ENCODE measurements around the gene RBM15B. TPM values are rescaled to one million over a fixed set of nuclear protein-coding genes. Genes with fewer than 3 reads are reported as not detected.

RBM15B gene
- total and polyA plus RNA-seq, 12 donors, result 3.6 to 17.1 (median 13.4) TPM

DNA sequence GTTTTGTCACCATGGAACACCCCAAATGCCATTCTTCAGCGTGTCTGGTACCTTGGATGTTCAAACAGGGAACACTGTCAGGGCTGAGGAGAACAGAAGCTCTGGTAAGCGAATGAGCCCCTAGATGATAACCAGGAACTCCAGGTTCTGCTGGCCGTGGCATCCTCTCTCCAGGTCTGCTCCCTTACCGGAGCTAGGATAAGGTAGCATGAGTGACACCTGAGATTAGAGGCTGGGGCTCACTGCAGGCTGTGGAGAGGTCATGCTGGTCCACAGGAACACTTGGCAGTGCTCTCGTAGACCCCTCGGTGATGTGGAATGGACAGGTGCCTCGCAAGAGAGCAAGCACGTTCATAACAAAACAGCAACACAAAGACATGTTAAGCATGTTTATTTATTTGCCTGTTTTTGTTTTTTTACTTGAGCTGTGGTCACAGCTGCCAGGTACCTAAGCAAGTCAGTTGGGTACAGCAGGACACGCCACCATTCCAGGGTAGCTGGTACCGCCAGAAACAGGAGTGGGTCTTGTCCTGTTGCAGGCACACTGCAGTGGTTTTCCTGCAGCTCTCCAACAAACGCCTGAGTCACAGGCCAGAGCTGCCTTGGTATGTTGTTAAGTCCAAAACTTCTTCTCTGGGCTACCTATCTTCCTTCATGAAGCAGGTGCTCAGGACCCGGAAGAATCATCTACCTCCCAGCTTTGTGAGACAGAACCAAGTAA lies 4.6 kb downstream of the RBM15B start:
- DNase-seq (no peak), ATAC-seq (no peak)
- no peak for TF ChIP-seq CTCF (IDR thresholded peaks at IDR 0.05)
- Histone ChIP-seq H3K9me3 (no peaks in the 10 kb centered on the region), H3K27ac (peak overlapping the region in 1 of 10 donors; percentile 41), H3K27me3 (no peaks in the 10 kb centered on the region), H3K36me3 (peaks cover 0 to 85% (median 45%) of the 10 kb centered on the region in 9 donors), H3K4me1 (peaks cover 21 to 76% (median 60%) of the 10 kb centered on the region in 9 donors), H3K4me3 (no peak overlapping the region)
- intact Hi-C loops (cut with DNase I), result loop anchor here in 7 of 10 donors (5.0 to 10.0 kb wide), 4 partner anchors 37 to 289 kb away; partner anchors contain the start of gene TEX264 (in 3 of the 7)
- 67 to 75% methylated on average over 12 of the region's 12 CpGs for WGBS, 2 donors

GRCh38 chr3:51396401-51396800 lies 5.3 kb downstream of the RBM15B start:
- H3K4me1 ChIP-seq, result peaks cover 20 to 74% (median 58%) of the 10 kb centered on the region in 9 donors
- DNase-seq (no peak), ATAC-seq (no peak)
- intact Hi-C loops (cut with DNase I), result loop anchor here in 7 of 10 donors (5.0 to 10.0 kb wide), 4 partner anchors 36 to 288 kb away; partner anchors contain the start of gene TEX264 (in 3 of the 7)
- no peaks in the 10 kb centered on the region for H3K27me3 ChIP-seq
- WGBS, 2 donors, result 79 to 88% methylated on average over 1 of the region's 1 CpG
- H3K36me3 ChIP-seq, result peaks cover 0 to 93% (median 45%) of the 10 kb centered on the region in 9 donors
- no peak overlapping the region for H3K4me3 ChIP-seq
- H3K27ac ChIP-seq, result peak overlapping the region in 1 of 10 donors; percentile 41
- H3K9me3 ChIP-seq, result no peaks in the 10 kb centered on the region
- no peak for TF ChIP-seq CTCF (IDR thresholded peaks at IDR 0.05)

- 56 to 58% methylated on average over 5 of the region's 5 CpGs for WGBS, 2 donors
- Histone ChIP-seq H3K9me3 (no peaks in the 10 kb centered on the region), H3K4me3 (no peak overlapping the region), H3K27ac (peak overlapping the region in 3 of 10 donors; percentile 8 to 41 (median 11)), H3K27me3 (no peaks in the 10 kb centered on the region), H3K4me1 (peaks cover 14 to 72% (median 51%) of the 10 kb centered on the region in 9 donors), H3K36me3 (peaks cover 0 to 100% (median 44%) of the 10 kb centered on the region in 9 donors)
- DNase-seq, result no peak
- ATAC-seq, result no peak
- intact Hi-C loops (cut with DNase I), result loop anchor here in 7 of 10 donors (5.0 to 10.0 kb wide), 4 partner anchors 35 to 287 kb away; partner anchors contain the start of gene TEX264 (in 3 of the 7)
- TF ChIP-seq CTCF (IDR thresholded peaks at IDR 0.05), result no peak
Measured at GRCh38 chr3:51397392-51397791, 6.3 kb downstream of the RBM15B start.

- intact Hi-C loops (cut with DNase I), result loop anchor here in 7 of 10 donors (5.0 to 10.0 kb wide), 4 partner anchors 34 to 286 kb away; partner anchors contain the start of gene TEX264 (in 3 of the 7)
- Histone ChIP-seq H3K27me3 (no peaks in the 10 kb centered on the region), H3K9me3 (no peaks in the 10 kb centered on the region), H3K36me3 (peaks cover 0 to 100% (median 41%) of the 10 kb centered on the region in 9 donors), H3K27ac (peak overlapping the region in 2 of 10 donors; percentile 18 to 32), H3K4me1 (peaks cover 5 to 64% (median 38%) of the 10 kb centered on the region in 9 donors), H3K4me3 (no peak overlapping the region)
- ATAC-seq, result no peak
- no peak for DNase-seq
- no peak for TF ChIP-seq CTCF (IDR thresholded peaks at IDR 0.05)
- 65 to 67% methylated on average over 8 of the region's 8 CpGs for WGBS, 2 donors
Measured at GRCh38 chr3:51398595-51399310, 7.7 kb downstream of the RBM15B start.
